Measurements from ENCODE around the gene TOB1. TPM values are rescaled to one million over a fixed set of nuclear protein-coding genes. Genes with fewer than 3 reads are reported as not detected.
A peak's percentile ranks its signal among the peaks of the same experiment; 100 is the strongest.

TOB1 gene
- total and polyA plus RNA-seq, 2 experiments from 2014 or later: 8.4 to 93.8 TPM

DNA sequence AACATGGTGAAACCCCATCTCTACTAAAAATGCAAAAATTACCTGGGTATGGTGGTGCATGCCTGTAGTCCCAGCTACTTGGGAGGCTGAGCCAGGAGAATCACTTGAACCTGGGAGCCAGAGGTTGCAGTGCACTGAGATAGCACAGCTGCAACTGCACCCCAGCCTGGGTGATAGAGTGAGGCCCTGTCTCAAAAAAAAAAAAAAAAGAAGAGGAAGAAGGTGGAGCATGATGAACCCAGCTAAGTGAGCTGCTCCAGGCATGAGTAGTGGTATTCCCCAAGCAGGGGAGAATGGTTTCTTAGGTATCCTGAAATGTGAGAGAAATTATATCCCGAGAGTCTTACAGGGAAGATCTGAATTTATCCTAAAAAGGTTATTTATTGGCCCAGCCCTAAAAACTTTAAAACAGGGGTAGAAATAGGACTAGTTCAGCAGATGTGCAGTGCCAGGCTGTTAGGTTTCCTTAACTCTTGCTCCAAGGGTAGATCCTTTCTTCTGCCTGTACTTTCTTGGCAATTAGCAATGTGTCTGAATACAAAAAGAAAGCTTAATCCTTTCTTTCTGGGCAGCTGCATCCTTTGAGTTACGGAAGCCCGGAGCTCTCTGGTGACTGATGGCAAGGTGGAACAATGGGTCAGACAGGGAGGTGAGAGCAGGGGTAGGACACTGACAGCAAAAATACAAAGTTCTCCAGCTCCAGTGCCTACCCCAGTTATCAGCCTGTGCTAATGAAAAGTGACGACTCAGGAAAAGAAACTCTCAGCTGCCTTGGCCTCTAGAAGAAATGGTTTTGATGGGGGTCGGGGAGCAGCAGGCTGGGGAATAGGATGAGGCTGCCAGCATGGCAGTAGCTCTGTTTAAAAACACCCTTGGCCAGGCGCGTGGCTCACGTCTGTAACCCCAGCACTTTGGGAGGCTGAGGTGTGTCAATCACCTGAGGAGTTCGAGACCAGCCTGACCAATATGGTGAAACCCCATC, 36.5 kb upstream of the TOB1 start:
- Histone ChIP-seq H3F3A (ENCODE audit: insufficient read depth) (no peaks in the 10 kb centered on the region), H3K36me3 (ENCODE audit: low read depth) (no peaks in the 10 kb centered on the region), H3K79me2 (ENCODE audit: insufficient read depth) (no peaks in the 10 kb centered on the region), H3K27ac (no peak overlapping the region), H2AFZ (no peak overlapping the region), H3K9me2 (ENCODE audit: insufficient read depth) (no peaks in the 10 kb centered on the region), H4K20me1 (ENCODE audit: insufficient read depth) (no peaks in the 10 kb centered on the region), H3K4me3 (no peak overlapping the region), H3K4me2 (ENCODE audit: unreplicated experiment) (no peak overlapping the region), H3K4me1 (ENCODE audit: insufficient read depth) (0 out of 2 replicates have a peak, but pooled peaks cover 6% of the 10 kb centered on the region), H3K27me3 (replicated peaks; ENCODE audit: insufficient read depth) (no peaks in the 10 kb centered on the region), H3K9me3 (ENCODE audit: low read depth) (no peaks in the 10 kb centered on the region), H3K9ac (no peak overlapping the region)
- in situ Hi-C loops (cut with MboI): no loop called here
- 87 to 90% methylated on average over 9 of the region's 9 CpGs for WGBS, 2 experiments (ENCODE audit: low coverage in 1 of 2, low lambda C conversion rate in 2 of 2, missing lambda C conversion rate in 2 of 2)
- no peak for DNase-seq
- TF ChIP-seq EZH2phosphoT487 (IDR thresholded peaks at IDR 0.05; ENCODE audit: insufficient read depth, low read depth) (no peak), EZH2 (IDR thresholded peaks at IDR 0.05; ENCODE audit: insufficient read depth, poor library complexity, severe bottlenecking) (no peak)

- no peaks in the 10 kb centered on the region for H3K27me3 ChIP-seq (replicated peaks; ENCODE audit: insufficient read depth)
- H3K9me2 ChIP-seq (ENCODE audit: insufficient read depth): no peaks in the 10 kb centered on the region
- no peaks in the 10 kb centered on the region for H3F3A ChIP-seq (ENCODE audit: insufficient read depth)
- no peak overlapping the region for H2AFZ ChIP-seq
- no peak overlapping the region for H3K27ac ChIP-seq
- no peaks in the 10 kb centered on the region for H3K79me2 ChIP-seq (ENCODE audit: insufficient read depth)
- 63 to 81% methylated on average over 7 of the region's 7 CpGs for WGBS, 2 experiments (ENCODE audit: low coverage in 1 of 2, low lambda C conversion rate in 2 of 2, missing lambda C conversion rate in 2 of 2)
- no peaks in the 10 kb centered on the region for H3K36me3 ChIP-seq (ENCODE audit: low read depth)
- in situ Hi-C loops (cut with MboI): no loop called here
- no peak for DNase-seq
- H4K20me1 ChIP-seq (ENCODE audit: insufficient read depth): no peaks in the 10 kb centered on the region
- no peak overlapping the region for H3K9ac ChIP-seq
- H3K4me2 ChIP-seq (ENCODE audit: unreplicated experiment): no peak overlapping the region
- H3K9me3 ChIP-seq (ENCODE audit: low read depth): no peaks in the 10 kb centered on the region
- TF ChIP-seq EZH2phosphoT487 (IDR thresholded peaks at IDR 0.05; ENCODE audit: insufficient read depth, low read depth) (no peak), EZH2 (IDR thresholded peaks at IDR 0.05; ENCODE audit: insufficient read depth, poor library complexity, severe bottlenecking) (no peak)
- H3K4me1 ChIP-seq (ENCODE audit: insufficient read depth): 0 out of 2 replicates have a peak, but pooled peaks cover 6% of the 10 kb centered on the region
- no peak overlapping the region for H3K4me3 ChIP-seq
Measured at GRCh38 chr17:50900383-50900892, 34.3 kb upstream of the TOB1 start.

DNA sequence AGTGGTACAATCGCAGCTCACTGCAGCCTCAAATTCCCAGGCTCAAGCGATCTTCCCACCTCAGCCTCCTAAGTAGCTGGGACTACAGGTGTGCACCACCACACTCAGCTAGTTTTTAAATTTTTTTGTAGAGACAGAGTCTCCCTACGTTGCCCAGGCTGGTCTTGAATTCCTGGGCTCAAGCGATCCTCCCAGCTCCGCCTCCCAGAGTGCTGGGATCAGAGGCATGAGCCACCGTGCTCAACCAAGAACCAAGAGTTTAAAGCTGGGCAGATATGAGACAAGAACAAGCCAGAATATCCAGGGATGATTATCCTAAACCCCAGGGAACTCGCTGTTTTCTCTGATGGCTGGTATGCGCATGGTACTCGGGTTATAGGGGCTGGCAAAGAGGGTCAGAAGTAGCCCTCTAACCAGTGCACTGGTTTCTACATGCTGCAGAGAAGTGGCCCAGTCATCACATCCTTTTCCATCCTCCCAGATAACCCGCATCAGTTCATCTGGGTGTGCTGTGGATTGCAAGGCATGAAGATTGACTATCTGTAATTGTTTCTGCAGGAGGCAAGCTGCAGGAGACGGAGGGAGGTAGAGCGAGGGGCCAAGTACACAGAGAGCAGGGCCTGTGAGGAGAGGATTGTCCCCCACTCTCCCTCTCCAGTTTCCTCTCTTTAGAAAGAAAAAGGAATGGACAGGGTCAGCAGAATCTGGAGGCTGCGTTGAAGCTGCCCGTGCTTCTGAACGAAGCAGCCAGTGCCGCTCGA, 33.6 kb upstream of the TOB1 start:
- Histone ChIP-seq H3F3A (ENCODE audit: insufficient read depth) (no peaks in the 10 kb centered on the region), H3K4me1 (ENCODE audit: insufficient read depth) (0 out of 2 replicates have a peak, but pooled peaks cover 6% of the 10 kb centered on the region), H2AFZ (no peak overlapping the region), H3K27me3 (replicated peaks; ENCODE audit: insufficient read depth) (no peaks in the 10 kb centered on the region), H3K9me2 (ENCODE audit: insufficient read depth) (no peaks in the 10 kb centered on the region), H3K9ac (no peak overlapping the region), H3K27ac (no peak overlapping the region), H3K4me2 (ENCODE audit: unreplicated experiment) (no peak overlapping the region), H3K79me2 (ENCODE audit: insufficient read depth) (no peaks in the 10 kb centered on the region), H3K9me3 (ENCODE audit: low read depth) (no peaks in the 10 kb centered on the region), H3K36me3 (ENCODE audit: low read depth) (no peaks in the 10 kb centered on the region), H3K4me3 (no peak overlapping the region), H4K20me1 (ENCODE audit: insufficient read depth) (no peaks in the 10 kb centered on the region)
- TF ChIP-seq EZH2 (IDR thresholded peaks at IDR 0.05; ENCODE audit: insufficient read depth, poor library complexity, severe bottlenecking) (no peak), EZH2phosphoT487 (IDR thresholded peaks at IDR 0.05; ENCODE audit: insufficient read depth, low read depth) (no peak)
- 84 to 86% methylated on average over 17 of the region's 17 CpGs for WGBS, 2 experiments (ENCODE audit: low coverage in 1 of 2, low lambda C conversion rate in 2 of 2, missing lambda C conversion rate in 2 of 2)
- no peak for DNase-seq
- in situ Hi-C loops (cut with MboI): no loop called here

GRCh38 chr17:50899005-50899460, 32.9 kb upstream of the TOB1 start:
- Histone ChIP-seq H3K9ac (no peak overlapping the region), H3K9me3 (ENCODE audit: low read depth) (no peaks in the 10 kb centered on the region), H3F3A (ENCODE audit: insufficient read depth) (no peaks in the 10 kb centered on the region), H3K79me2 (ENCODE audit: insufficient read depth) (no peaks in the 10 kb centered on the region), H3K4me1 (ENCODE audit: insufficient read depth) (0 out of 2 replicates have a peak, but pooled peaks cover 2% of the 10 kb centered on the region), H3K27ac (no peak overlapping the region), H3K4me3 (no peak overlapping the region), H4K20me1 (ENCODE audit: insufficient read depth) (no peaks in the 10 kb centered on the region), H3K27me3 (replicated peaks; ENCODE audit: insufficient read depth) (no peaks in the 10 kb centered on the region), H3K9me2 (ENCODE audit: insufficient read depth) (no peaks in the 10 kb centered on the region), H2AFZ (no peak overlapping the region), H3K4me2 (ENCODE audit: unreplicated experiment) (no peak overlapping the region), H3K36me3 (ENCODE audit: low read depth) (no peaks in the 10 kb centered on the region)
- peak; percentile 19 for DNase-seq
- TF ChIP-seq EZH2phosphoT487 (IDR thresholded peaks at IDR 0.05; ENCODE audit: insufficient read depth, low read depth) (no peak), EZH2 (IDR thresholded peaks at IDR 0.05; ENCODE audit: insufficient read depth, poor library complexity, severe bottlenecking) (no peak)
- WGBS, 2 experiments (ENCODE audit: low coverage in 1 of 2, low lambda C conversion rate in 2 of 2, missing lambda C conversion rate in 2 of 2): 92 to 93% methylated on average over 6 of the region's 6 CpGs
- in situ Hi-C loops (cut with MboI): no loop called here
